BLaER1 (cell line): ENCODE results near the gene PPM1B.

Experiments used
- H3K27ac ChIP-seq: shearing (Covaris generic); formaldehyde crosslinking; 2 replicates; pipeline ENCODE4 v1.8.1; 2022
- H3K27me3 ChIP-seq: shearing (Covaris generic); formaldehyde crosslinking; 2 replicates; pipeline ENCODE4 v1.8.1; 2022
- H3K36me3 ChIP-seq: shearing (Covaris generic); formaldehyde crosslinking; 2 replicates; pipeline ENCODE4 v1.8.1; 2022
- H3K4me1 ChIP-seq: shearing (Covaris generic); formaldehyde crosslinking; 2 replicates; pipeline ENCODE4 v1.8.1; 2022
- H3K4me2 ChIP-seq: shearing (Covaris generic); formaldehyde crosslinking; 2 replicates; pipeline ENCODE4 v1.8.1; 2022
- H3K4me3 ChIP-seq: shearing (Covaris generic); formaldehyde crosslinking; 2 replicates; pipeline ENCODE4 v1.8.1; 2022
- H3K9ac ChIP-seq: shearing (Covaris generic); formaldehyde crosslinking; 2 replicates; pipeline ENCODE4 v1.8.1; 2022
- H3K9me3 ChIP-seq: shearing (Covaris generic); formaldehyde crosslinking; 2 replicates; pipeline ENCODE4 v1.8.1; 2022
- H4K20me1 ChIP-seq: shearing (Covaris generic); formaldehyde crosslinking; 2 replicates; pipeline ENCODE4 v1.8.1; 2022
- Cebpa-rat ChIP-seq: shearing (Covaris generic); IDR thresholded peaks from 2 replicates; pipeline ENCODE4 v1.8.1; 2022

PPM1B gene

DNA sequence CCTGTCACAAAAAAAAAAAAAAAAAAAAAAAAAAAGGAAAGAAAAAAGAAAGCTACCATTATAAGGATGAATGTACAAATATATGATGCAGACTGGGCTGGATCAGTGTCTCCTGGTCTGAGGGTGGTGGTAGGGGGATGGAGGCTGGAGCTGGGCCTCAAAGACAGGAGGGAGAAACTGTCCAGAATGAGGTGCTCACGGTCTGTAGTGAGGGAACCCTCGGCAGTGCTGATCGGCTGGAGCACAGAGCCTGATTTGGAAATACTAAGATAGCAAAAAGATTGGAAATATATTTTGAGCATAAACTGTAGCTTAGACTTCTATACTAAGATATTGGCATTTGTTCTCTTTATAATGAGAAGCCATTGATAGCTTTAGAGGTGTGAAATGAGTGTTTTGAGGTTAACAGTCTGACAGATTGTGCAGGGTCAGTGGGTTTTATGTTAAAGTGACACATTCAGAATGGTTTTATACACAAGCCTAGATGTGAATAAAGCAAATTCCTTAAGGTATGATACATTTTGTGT, 98.7 kb downstream of the PPM1B start:
- no peak overlapping the region for H3K4me3 ChIP-seq
- H3K36me3 ChIP-seq: no peaks in the 10 kb centered on the region
- H4K20me1 ChIP-seq: no peaks in the 10 kb centered on the region
- H3K9me3 ChIP-seq: peaks cover 5% of the 10 kb centered on the region; the same call in 1 of the 2 replicates
- H3K27ac ChIP-seq: no peak overlapping the region
- TF ChIP-seq Cebpa-rat: no peak
- H3K4me1 ChIP-seq: no peaks in the 10 kb centered on the region
- H3K9ac ChIP-seq: no peak overlapping the region
- H3K4me2 ChIP-seq: no peak overlapping the region
- no peaks in the 10 kb centered on the region for H3K27me3 ChIP-seq

DNA sequence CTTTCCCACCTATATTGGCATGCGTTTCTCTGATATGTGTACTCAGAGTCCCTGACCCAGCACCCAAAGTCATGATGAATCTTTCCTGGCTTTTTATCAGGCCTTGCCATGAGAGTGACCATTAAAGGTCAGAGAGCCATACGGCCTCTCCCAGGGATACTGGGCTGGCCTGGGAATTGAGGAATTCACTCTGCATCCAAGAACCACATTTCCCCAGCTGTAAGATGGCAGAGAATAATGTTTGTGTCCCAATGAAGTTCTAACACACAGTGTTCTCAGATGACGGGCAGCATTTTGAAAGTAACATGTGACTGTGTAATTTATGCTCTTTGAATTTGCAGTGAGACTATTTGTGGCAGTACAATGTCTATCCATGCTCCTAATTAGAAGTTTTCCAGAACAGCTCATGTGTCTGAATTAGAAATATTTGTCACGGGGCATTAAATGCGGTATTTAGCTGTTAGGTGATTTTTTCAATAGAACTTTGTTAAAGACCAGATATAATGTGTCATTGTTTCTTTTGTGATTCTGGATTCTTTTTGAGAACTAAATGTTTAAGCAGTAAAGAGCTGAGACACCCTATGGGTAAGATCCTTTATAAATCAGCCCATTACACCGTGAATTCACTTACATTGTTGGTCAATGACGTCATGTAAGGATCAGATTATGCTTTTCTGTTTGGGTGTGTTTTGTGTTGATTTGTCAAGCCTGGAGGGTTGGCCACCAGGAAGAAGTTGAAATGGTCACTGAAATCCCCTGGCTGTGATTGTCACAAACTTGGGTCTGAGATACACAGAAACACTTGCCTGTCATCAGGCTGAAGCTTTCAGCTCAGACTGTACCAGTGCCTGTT, 99.3 kb downstream of the PPM1B start:
- Histone ChIP-seq H4K20me1 (no peaks in the 10 kb centered on the region), H3K27ac (no peak overlapping the region), H3K4me3 (no peak overlapping the region), H3K27me3 (no peaks in the 10 kb centered on the region), H3K9me3 (peaks cover 5% of the 10 kb centered on the region; the same call in 1 of the 2 replicates), H3K4me2 (no peak overlapping the region), H3K36me3 (no peaks in the 10 kb centered on the region), H3K9ac (no peak overlapping the region), H3K4me1 (no peaks in the 10 kb centered on the region)
- no peak for TF ChIP-seq Cebpa-rat

DNA sequence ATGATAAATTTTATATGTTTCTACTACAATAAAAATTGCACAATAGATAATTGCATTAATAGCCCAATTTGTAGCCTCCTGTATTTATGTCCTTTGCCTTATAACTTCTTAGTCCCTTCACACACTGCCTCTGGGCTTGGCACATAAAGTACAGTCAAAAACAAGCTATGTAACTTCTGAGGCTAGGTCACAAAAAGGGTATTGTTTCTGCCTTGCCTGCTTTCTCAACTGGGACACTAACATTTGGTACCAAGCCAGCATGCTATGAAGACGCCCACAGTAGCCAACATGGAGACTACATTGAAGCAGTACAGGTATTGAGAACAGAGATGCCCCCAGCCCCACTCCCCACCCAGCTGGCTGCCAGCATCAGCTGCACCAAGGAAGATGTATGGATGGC, 101.2 kb downstream of the PPM1B start:
- H3K4me1 ChIP-seq: no peaks in the 10 kb centered on the region
- H3K4me2 ChIP-seq: no peak overlapping the region
- H3K4me3 ChIP-seq: no peak overlapping the region
- no peaks in the 10 kb centered on the region for H3K27me3 ChIP-seq
- no peak for TF ChIP-seq Cebpa-rat
- H3K36me3 ChIP-seq: no peaks in the 10 kb centered on the region
- H3K9ac ChIP-seq: no peak overlapping the region
- no peaks in the 10 kb centered on the region for H4K20me1 ChIP-seq
- H3K9me3 ChIP-seq: peaks cover 5% of the 10 kb centered on the region; the same call in 1 of the 2 replicates
- no peak overlapping the region for H3K27ac ChIP-seq

DNA sequence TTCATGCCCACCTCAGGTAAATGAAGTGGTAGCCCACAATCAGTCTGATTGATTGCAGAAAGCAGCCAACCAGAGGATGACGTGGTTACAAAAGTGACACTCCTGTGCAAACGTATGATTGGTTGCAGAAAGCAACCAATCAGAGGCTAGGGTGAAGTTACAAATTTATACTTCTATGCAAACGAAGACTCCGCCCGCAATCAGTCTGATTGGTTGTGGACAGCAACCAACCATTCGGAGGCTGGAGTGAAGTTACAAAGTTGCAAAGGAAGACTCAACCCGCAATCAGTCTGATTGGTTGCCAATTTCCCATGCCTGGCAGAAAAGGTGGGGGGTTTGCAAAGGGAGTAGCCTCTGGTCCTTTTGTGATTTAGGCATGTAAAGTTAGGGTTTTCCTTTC, 102.6 kb downstream of the PPM1B start:
- H3K27me3 ChIP-seq: no peaks in the 10 kb centered on the region
- no peaks in the 10 kb centered on the region for H3K4me1 ChIP-seq
- H3K36me3 ChIP-seq: no peaks in the 10 kb centered on the region
- TF ChIP-seq Cebpa-rat: no peak
- H3K9ac ChIP-seq: no peak overlapping the region
- no peak overlapping the region for H3K4me3 ChIP-seq
- no peaks in the 10 kb centered on the region for H4K20me1 ChIP-seq
- H3K9me3 ChIP-seq: peaks cover 5% of the 10 kb centered on the region; the same call in 1 of the 2 replicates
- H3K27ac ChIP-seq: no peak overlapping the region
- H3K4me2 ChIP-seq: no peak overlapping the region

DNA sequence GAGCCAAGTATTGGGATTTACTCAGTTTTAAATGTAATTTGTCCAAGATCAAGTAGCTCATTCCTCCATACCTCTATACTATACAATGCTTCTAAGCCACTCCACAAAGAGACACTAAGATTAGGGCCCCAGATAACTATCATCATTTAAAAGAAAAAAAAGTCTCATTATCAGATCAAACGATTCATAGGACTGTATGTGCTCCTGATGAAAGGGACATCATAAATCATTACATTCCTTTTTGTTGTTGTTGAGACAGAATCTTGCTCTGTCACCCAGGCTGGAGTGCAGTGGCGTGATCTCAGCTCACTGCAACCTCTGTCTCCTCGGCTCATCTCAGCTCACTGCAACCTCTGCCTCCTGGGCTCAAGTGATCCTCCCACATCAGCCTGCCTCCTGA, 104.4 kb downstream of the PPM1B start:
- Histone ChIP-seq H3K27me3 (no peaks in the 10 kb centered on the region), H3K4me1 (no peaks in the 10 kb centered on the region), H3K4me3 (no peak overlapping the region), H4K20me1 (no peaks in the 10 kb centered on the region), H3K9ac (no peak overlapping the region), H3K9me3 (peaks cover 5% of the 10 kb centered on the region; the same call in 1 of the 2 replicates), H3K27ac (no peak overlapping the region), H3K36me3 (no peaks in the 10 kb centered on the region), H3K4me2 (no peak overlapping the region)
- no peak for TF ChIP-seq Cebpa-rat

DNA sequence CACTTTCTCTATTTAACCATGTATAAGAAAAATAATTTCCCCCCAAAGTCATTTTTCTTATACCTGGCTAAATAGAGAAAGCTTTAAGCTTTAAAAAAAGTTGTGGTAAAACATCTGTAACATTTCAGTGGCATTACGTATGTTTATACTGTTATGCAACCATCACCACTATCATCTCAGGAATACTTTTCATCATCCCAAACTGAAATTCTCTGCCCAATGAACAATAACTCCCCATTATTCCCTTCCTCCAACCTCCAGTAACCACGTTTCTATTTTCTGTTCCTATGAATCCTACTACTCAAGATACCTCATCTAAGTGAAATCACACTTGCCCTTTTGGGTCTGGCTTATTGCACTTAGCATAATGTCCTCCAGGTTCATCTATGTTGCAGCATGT, 104.9 kb downstream of the PPM1B start:
- Histone ChIP-seq H3K4me2 (no peak overlapping the region), H3K4me1 (no peaks in the 10 kb centered on the region)

DNA sequence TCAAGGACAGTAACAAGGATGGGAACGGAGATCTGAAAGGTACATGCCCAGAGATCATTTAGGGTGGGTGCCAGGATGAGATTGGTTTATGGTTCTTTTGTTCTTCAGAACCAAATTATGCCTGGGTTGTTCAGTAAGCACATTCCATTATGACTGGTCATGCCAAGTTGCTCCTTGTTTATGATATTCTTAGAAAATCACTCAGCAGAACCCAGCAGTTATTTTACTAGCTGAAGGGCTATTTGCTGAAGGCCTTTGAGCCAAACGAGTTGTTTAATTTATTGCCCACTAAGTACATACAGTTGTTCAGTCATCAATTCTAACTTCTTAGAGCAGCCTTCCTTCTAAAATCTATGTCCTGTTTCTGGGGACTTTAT, 107.2 kb downstream of the PPM1B start:
- H3K27me3 ChIP-seq: no peaks in the 10 kb centered on the region

More for the DNA sequence above, 104.9 kb downstream of the PPM1B start:
- H3K9ac ChIP-seq: no peak overlapping the region
- no peak overlapping the region for H3K4me3 ChIP-seq
- no peaks in the 10 kb centered on the region for H3K36me3 ChIP-seq
- no peaks in the 10 kb centered on the region for H3K27me3 ChIP-seq
- peaks cover 5% of the 10 kb centered on the region; the same call in 1 of the 2 replicates for H3K9me3 ChIP-seq
- H4K20me1 ChIP-seq: no peaks in the 10 kb centered on the region
- no peak overlapping the region for H3K27ac ChIP-seq
- TF ChIP-seq Cebpa-rat: no peak

DNA sequence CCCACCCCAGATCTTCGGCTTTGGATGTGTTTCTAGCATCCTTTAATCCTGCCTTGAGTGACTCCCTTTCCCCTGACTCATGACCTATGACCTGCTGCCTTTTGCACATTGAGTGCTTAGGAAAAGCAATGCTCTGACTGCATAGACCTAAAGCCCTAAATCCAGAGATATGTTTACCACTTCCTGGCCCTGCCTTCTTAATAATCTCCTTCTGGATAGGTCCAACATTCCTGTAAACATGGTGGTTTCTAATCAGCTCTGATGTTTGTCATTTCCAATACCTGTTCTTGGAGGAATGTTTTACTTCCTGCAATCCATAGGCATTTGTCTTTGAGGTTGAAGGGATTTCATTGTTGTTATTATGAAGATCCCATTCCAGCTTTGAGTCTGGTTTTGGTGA, 108.9 kb downstream of the PPM1B start:
- H3K27me3 ChIP-seq: no peaks in the 10 kb centered on the region
- no peaks in the 10 kb centered on the region for H3K9me3 ChIP-seq
- no peak overlapping the region for H3K9ac ChIP-seq
- H3K36me3 ChIP-seq: no peaks in the 10 kb centered on the region
- H3K4me3 ChIP-seq: no peak overlapping the region
- no peak overlapping the region for H3K27ac ChIP-seq
- no peak for TF ChIP-seq Cebpa-rat
- no peaks in the 10 kb centered on the region for H4K20me1 ChIP-seq
- no peak overlapping the region for H3K4me2 ChIP-seq
- H3K4me1 ChIP-seq: no peaks in the 10 kb centered on the region

More for the DNA sequence above, 107.2 kb downstream of the PPM1B start:
- Histone ChIP-seq H3K36me3 (no peaks in the 10 kb centered on the region), H3K4me3 (no peak overlapping the region), H3K4me1 (no peaks in the 10 kb centered on the region), H3K4me2 (no peak overlapping the region), H4K20me1 (no peaks in the 10 kb centered on the region), H3K27ac (no peak overlapping the region), H3K9me3 (peaks cover 5% of the 10 kb centered on the region; the same call in 1 of the 2 replicates), H3K9ac (no peak overlapping the region)
- no peak for TF ChIP-seq Cebpa-rat

DNA sequence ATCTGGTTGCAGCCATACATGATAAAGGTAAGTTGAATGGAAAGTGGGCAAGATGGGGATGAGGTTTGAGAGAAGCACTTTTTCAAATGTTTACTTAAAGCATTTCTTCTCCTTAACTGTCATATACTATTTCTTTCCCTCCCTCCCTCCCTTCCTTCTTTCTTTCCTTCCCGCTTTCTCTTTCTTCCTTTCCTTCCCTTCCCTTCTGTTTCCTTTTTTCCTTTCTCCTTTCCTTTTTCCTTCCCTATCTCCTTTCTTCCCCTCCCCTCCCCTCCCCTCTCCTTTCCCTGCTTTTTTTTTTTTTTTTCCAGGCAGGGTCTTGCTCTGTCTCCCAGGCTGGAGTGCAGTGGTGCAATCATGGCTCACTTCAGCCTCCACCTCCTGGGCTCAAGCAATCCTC, 112.2 kb downstream of the PPM1B start:
- TF ChIP-seq Cebpa-rat: no peak

More for the DNA sequence above, 112.2 kb downstream of the PPM1B start:
- Histone ChIP-seq H3K9me3 (no peaks in the 10 kb centered on the region), H3K4me1 (peaks cover 5% of the 10 kb centered on the region; the same call in 1 of the 2 replicates), H3K36me3 (no peaks in the 10 kb centered on the region), H3K4me3 (no peak overlapping the region), H3K4me2 (no peak overlapping the region), H3K27me3 (no peaks in the 10 kb centered on the region), H3K9ac (no peak overlapping the region), H4K20me1 (no peaks in the 10 kb centered on the region), H3K27ac (no peak overlapping the region)
